GM12878 (cell line): ENCODE measurements around the gene AIP. TPM values are rescaled to one million over a fixed set of nuclear protein-coding genes. Genes with fewer than 3 reads are reported as not detected.
A peak's percentile ranks its signal among the peaks of the same experiment; 100 is the strongest.

Experiments
- BCL3 ChIP-seq: IDR thresholded peaks from 2 replicates; pipeline ENCODE4 v1.6.1; 2011; ENCODE audit warnings: borderline replicate concordance, low read depth, mild to moderate bottlenecking, moderate library complexity, low read length; ENCODE audit not compliant: insufficient read depth, poor library complexity, severe bottlenecking
- CUX1 ChIP-seq: IDR thresholded peaks from 2 replicates; pipeline ENCODE4 v1.6.1; 2012; ENCODE audit warnings: improper control_type of control experiment, low read depth, low read length; ENCODE audit not compliant: insufficient replicate concordance
- EGR1 ChIP-seq, 2 experiments: IDR thresholded peaks; 1 replicate in 1 of 2; 2 replicates in 1 of 2; pipeline ENCODE4 v1.6.1; 2011 to 2012; ENCODE audit warnings: low read depth in 2 of 2, low read length in 2 of 2, borderline replicate concordance in 1 of 2, mild to moderate bottlenecking in 1 of 2, moderate library complexity in 1 of 2
- ETV6 ChIP-seq, 2 experiments: fragments of 450-650 bp in 1 of 2; IDR thresholded peaks in 1 of 2; conservative IDR thresholded peaks in 1 of 2; 2 replicates each; pipeline ENCODE4 v1.6.1; 2014; ENCODE audit warnings: antibody characterized with exemption in 1 of 2, borderline replicate concordance in 1 of 2, low read depth in 1 of 2, mild to moderate bottlenecking in 1 of 2, moderate library complexity in 1 of 2
- HDAC6 ChIP-seq: fragments of 200-600 bp; sonication (generic); IDR thresholded peaks from one replicate; pipeline ENCODE4 v1.8.0; 2017; ENCODE audit warnings: antibody characterized with exemption; ENCODE audit not compliant: unreplicated experiment
- KAT2A ChIP-seq: conservative IDR thresholded peaks from 2 replicates; pipeline ENCODE4 v1.6.1; 2011; ENCODE audit warnings: low read depth, low read length; ENCODE audit not compliant: control insufficient read depth
- MAX ChIP-seq: IDR thresholded peaks from 2 replicates; pipeline ENCODE4 v1.6.1; 2012; ENCODE audit warnings: low read depth, low read length, improper control_type of control experiment
- NFYA ChIP-seq: IDR thresholded peaks from 2 replicates; pipeline ENCODE4 v1.6.1; 2011; ENCODE audit warnings: low read depth, mild to moderate bottlenecking, low read length, improper control_type of control experiment, borderline replicate concordance
- NR2C2 ChIP-seq: IDR thresholded peaks from 2 replicates; pipeline ENCODE4 v1.6.1; 2011; ENCODE audit warnings: borderline replicate concordance, low read depth; ENCODE audit not compliant: control insufficient read depth, insufficient read length
- POLR2A ChIP-seq: IDR thresholded peaks from 2 replicates; pipeline ENCODE4 v1.6.1; 2011; ENCODE audit warnings: low read depth, mild to moderate bottlenecking, low read length
- POLR2AphosphoS5 ChIP-seq: IDR thresholded peaks from 2 replicates; pipeline ENCODE4 v1.6.1; 2011; ENCODE audit warnings: mild to moderate bottlenecking, low read length, inconsistent platforms
- POU2F2 ChIP-seq: IDR thresholded peaks from 3 replicates; pipeline ENCODE4 v1.6.1; 2011; ENCODE audit warnings: low read depth, mild to moderate bottlenecking, low read length, borderline replicate concordance
- RCOR1 ChIP-seq: conservative IDR thresholded peaks from 2 replicates; pipeline ENCODE4 v1.6.1; 2012; ENCODE audit warnings: low read depth, low read length, improper control_type of control experiment
- SMAD5 ChIP-seq: IDR thresholded peaks from 2 replicates; pipeline ENCODE4 v1.6.1; 2016; ENCODE audit warnings: antibody characterized with exemption, low read depth
- SPI1 ChIP-seq: IDR thresholded peaks from 2 replicates; pipeline ENCODE4 v1.6.1; 2011; ENCODE audit warnings: low read depth, mild to moderate bottlenecking, low read length, moderate library complexity, borderline replicate concordance; ENCODE audit not compliant: insufficient read depth
- STAT3 ChIP-seq: IDR thresholded peaks from 2 replicates; pipeline ENCODE4 v1.6.1; 2011; ENCODE audit warnings: low read depth, low read length, improper control_type of control experiment
- TAF1 ChIP-seq: IDR thresholded peaks from 2 replicates; pipeline ENCODE4 v1.6.1; 2011; ENCODE audit warnings: mild to moderate bottlenecking, low read depth, low read length, borderline replicate concordance
- ZBED1 ChIP-seq: IDR thresholded peaks from 2 replicates; pipeline ENCODE4 v1.6.1; 2016; ENCODE audit warnings: borderline replicate concordance
- ZBTB40 ChIP-seq: fragments of 450-650 bp; IDR thresholded peaks from 2 replicates; pipeline ENCODE4 v1.6.1; 2016; ENCODE audit warnings: mild to moderate bottlenecking, moderate library complexity, borderline replicate concordance
- polyA plus RNA-seq, 11 experiments: library from polyadenylated mRNA; depleted of rRNA in 4 of 11; unstranded in 6 of 11; stranded (reverse) in 5 of 11; fragments of >200 nt; fragmentation: Nextera tagmentation in 4 of 11; fragmentation: Illumina TruSeq in 1 of 11; extraction: Ambion mirVana in 4 of 11; extraction: Trizol in 1 of 11; gene quantifications; 1 replicate in 1 of 11; 2 replicates in 10 of 11; pipeline versions ENCODE4 v1.2.1 to v1.2.3, GENCODE V29; 2011 to 2016; ENCODE audit warnings: inconsistent platforms in 2 of 11, missing spikeins in 2 of 11, low read depth in 1 of 11
- total RNA-seq, 4 experiments: library from RNA; depleted of rRNA in 3 of 4; stranded (reverse); fragments of >200 nt in 3 of 4; fragmentation: Illumina TruSeq in 1 of 4; extraction: Trizol in 1 of 4; gene quantifications; 2 replicates each; pipeline versions ENCODE4 v1.2.1 to v1.2.3, GENCODE V29; 2013 to 2021

The AIP gene
- total and polyA plus RNA-seq, 10 of the 15 experiments (the other 5 are each of a cell fraction or from before 2014, with no cell fraction given): 12.6 to 164 (median 104) TPM

- TF ChIP-seq CUX1 (no peak), NR2C2 (no peak), MAX (no peak), STAT3 (no peak), POU2F2 (peak; percentile 33; the same call in 2 of the 3 replicates), ZBED1 (peak; percentile 15; the same call in 1 of the 2 replicates), ETV6 (conservative IDR thresholded peaks at IDR 0.05 in 1 of 2, IDR thresholded peaks at IDR 0.05 in 1 of 2; ENCODE audit: borderline replicate concordance in 1 of 2, low read depth in 1 of 2) (no peak), ZBTB40 (no peak), SMAD5 (peak; percentile 62; the same call in 1 of the 2 replicates), NFYA (no peak), RCOR1 (no peak), POLR2A (peak; percentile 64), HDAC6 (no peak), KAT2A (no peak), BCL3 (peak; percentile 48), TAF1 (no peak), POLR2AphosphoS5 (peak; percentile 65), EGR1 (IDR thresholded peaks at IDR 0.05; ENCODE audit: borderline replicate concordance in 1 of 2, low read depth in 2 of 2, low read length in 2 of 2) (no peak), SPI1 (no peak)
Observed at GRCh38 chr11:67434395-67434881, 48.4 kb upstream of the AIP start (continued).
